ENCODE measurements around the gene CSMD2.

CSMD2 gene

DNA sequence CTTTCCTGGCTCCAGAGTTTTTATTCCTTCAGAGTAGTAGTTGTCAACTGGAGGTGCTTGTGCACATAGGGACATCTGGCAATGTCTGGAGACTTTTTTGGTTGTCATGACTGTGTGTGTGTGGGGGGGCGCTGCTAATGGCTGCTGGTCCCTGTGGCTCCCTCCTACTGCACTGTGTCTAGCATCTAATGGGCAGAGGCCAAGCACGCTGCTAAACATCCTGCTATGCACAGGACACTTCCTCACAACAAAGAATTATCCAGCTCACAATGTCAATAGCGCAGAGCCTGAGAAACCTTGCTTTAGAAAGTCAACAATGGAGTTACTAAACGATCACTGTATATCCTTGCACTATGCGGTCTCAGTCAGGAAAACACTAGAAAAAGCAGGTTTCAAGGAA lies 320.9 kb downstream of the CSMD2 start:
- no peak for DNase-seq

DNA sequence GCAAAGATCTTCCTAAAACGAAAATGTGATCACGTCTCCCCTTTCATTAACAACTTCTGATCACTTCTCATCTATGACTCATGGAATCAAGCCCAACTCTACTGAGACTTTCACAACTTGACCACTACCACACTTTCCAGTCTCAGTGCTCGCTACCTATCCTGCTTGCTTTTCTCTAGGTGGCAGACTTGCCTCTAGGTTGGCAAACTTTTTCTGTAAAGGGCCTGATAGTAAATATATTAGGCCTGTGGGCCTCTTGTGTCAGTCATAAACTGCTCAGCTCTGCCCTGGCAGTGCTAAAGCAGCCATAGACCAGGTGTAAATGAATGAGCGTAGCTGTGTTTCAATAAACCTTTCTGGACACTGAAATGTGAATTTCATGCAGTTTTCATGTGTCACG lies 322.7 kb downstream of the CSMD2 start:
- DNase-seq, result no peak

DNA sequence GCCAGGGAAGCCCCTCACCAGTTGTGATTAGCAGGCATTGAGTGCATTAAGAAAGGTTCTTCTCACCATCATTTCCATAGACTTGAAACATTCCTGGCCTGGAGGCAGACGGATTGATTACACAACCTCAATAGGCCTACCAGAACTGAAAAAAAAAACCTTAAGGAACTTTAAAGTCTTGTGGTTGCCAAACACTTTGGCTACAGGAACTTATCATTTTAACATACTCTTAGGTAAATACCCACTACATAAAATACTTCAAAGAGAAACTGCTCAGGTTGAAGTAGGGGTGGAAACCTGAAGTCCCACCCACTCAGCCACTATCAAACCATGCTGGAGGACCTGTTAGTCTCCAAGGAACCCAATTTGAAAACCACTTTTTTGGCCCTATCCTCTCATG lies 323.5 kb downstream of the CSMD2 start:
- no peak for DNase-seq

DNA sequence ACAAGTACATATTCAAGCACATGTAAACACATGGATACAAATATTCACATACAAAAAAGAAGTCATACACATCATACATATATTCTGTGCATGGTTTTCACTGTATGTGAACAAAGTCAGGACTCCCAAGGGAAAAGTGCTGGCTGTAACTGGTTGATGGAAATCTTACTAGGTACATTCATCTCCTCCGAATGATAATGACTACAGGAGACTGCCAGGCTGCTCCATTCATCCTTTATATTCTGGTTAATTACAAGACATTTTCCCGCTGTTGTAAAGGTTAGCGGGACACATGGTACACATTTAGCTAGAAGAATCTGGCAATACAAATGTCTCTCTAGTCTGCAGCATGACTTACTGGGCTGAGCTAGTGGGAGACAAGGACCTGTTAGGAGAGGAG lies 327.4 kb downstream of the CSMD2 start:
- DNase-seq, result no peak

DNA sequence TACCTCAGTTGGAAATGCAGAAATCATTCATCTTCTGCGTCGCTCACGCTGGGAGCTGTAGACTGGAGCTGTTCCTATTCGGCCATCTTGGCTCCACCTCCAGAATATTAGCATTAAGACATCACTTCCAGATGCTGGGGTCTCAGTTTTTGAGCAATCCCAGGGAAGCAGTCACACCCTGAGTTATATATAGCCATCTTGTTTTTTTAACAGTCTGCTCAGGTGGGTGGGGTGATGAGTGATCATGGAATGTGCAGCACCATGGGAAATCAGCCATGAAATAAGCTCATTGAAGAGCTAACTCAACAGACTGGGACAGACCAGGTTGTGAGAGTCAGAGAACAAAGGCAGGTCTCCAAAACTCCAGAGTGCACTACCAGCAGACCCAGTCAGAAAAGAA lies 328.1 kb downstream of the CSMD2 start:
- DNase-seq, result no peak

DNA sequence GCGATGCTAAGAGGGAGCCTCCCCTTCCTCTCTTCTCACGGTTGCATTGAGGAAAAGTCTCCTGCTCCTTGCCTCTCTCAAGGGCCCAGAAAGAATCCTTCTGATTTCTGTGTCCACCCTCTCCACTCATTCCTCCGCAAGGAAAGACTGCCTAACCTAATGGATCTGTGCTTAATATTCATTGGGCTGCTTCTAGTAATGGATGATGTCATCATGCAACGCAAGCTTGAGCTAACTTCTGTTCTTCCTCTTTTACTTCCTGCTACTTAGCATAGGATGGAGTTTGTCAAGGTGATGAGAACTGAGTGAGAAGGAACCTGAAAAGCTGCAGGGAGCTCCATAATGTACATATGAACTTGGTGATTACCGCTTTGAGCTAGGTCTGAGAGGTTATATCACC lies 336.4 kb downstream of the CSMD2 start:
- DNase-seq, result no peak

DNA sequence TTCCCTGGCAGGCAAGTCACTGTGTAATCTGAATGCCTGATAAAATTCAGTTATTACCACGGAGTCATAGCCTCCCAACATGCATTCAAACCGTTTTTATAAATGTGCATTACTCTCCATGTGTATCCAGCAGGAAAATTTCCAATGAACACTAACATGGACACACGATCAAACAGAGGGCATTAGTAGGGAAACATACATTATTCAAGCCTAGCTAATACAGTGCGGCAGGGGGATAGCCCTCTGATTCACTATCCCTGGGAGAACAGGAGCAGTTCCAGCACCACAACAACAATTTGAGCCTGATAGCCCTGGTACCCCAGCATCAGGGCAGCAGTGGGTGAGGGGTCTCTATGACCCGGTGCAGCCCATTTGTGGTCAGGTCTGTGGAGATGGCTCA lies 337.0 kb downstream of the CSMD2 start:
- no peak for DNase-seq

DNA sequence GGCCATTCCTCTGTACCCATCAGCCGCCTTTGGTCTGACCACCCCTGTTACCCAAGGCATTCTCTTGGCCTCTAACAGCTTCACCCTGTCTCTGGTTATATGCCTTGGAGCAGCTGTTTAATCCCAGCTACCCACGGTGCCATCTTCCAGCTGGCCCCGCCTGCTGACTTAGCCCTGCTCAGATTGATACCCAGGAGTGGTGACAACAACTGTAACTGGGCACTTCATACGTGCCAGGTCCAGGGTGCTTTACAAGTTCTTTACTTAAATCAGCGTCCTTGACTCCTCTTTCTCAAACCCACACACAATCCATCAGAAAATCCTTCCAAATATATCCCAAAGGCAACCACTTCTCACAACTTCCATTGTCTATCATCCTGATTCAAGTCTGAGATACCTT lies 338.3 kb downstream of the CSMD2 start:
- DNase-seq, result no peak

DNA sequence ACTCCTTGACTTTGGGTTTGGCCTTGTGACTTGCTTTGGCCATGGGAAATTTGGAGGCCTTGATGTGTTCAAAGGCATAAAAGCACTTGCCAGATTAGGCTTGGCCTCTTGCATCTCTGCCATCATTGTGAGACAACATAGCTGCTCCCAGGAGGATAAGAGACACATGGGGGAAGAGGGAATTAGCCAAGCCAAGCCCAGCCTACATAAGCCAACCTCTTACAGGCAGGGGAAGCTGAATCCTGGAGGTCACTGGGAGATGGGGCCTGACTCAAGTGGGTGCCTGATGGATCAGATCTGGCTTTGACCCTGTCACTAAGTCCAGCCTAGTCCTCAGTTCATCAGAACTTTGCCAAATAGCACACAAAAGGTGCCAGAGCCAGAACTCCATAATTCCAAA lies 338.7 kb downstream of the CSMD2 start:
- no peak for DNase-seq

DNA sequence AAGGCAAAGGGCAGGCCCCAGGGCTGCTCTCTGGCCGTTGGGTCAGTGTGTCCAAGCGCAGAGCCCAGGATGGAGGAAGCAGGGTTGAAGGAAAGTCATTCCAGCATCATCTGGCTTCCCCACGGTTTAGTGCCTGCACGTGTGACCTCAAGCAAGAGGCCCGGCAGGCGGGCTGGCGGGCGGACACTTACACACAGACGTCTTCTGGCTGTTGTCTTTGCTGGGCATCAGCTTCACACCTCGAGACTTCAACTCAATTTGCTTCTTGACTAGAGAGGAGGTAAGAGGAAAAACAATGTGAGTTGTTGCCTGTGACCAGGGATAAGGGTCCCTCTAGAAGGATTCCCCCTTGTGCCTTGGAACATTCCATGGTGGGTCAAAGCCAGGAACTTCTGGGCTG lies 339.5 kb downstream of the CSMD2 start:
- DNase-seq, result no peak

DNA sequence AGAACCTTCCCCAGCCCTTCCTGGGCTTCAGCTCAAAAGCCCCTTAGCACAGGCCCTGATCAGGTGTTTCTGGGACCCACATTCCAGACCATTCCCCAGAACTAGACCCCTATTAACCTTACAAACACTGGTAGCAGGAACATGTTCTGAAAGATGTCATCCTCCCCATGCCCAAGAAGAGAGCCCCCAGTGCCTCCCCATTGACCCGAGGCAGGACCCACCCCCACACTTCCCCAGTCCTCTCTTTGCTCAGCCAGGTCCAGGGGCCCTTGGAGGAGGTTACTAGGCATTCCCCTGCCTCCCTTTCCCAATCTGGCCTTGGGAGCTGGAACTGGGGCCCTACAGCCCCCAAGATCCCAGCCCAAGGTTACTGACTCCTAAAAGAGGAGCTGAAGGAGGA lies 340.1 kb downstream of the CSMD2 start:
- DNase-seq, result no peak

DNA sequence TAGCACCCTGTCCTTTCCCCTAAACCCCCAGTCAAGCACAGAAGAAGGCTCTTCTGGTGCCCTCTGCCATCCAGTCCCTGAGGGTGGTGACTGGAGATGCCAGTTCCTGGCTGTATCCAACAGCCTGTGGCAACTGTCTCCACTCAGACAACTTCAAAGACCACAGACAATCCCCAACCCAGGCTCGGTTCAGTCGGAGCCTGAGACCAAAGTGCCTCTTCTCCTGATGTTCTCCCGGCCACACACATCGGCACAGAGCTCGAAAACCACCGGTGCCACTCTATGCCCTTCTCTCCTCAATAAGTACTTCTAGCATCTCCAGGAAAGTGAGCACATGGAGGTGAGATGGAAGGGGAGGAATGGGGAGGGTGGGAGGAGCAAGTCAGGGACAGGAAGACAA lies 340.7 kb downstream of the CSMD2 start:
- no peak for DNase-seq

DNA sequence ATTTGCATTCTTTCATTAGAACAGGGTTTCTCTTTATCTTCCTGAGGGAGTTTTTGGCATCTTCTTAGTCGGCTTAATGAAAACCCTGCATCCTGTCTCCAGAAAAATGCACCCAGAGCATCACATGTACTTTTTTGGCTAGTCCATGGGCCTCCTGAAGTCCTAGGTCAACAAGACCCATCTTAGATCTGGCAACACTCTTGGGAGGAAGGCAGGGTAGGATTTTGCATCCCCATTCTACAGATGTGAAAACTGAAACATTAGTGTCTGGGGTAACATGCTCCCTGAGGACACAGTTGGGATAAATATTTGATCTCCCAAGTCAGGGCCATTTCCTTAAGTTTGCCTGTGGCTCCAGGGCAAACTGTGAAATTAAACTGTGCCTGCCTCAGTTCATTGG lies 341.2 kb downstream of the CSMD2 start:
- DNase-seq, result no peak

DNA sequence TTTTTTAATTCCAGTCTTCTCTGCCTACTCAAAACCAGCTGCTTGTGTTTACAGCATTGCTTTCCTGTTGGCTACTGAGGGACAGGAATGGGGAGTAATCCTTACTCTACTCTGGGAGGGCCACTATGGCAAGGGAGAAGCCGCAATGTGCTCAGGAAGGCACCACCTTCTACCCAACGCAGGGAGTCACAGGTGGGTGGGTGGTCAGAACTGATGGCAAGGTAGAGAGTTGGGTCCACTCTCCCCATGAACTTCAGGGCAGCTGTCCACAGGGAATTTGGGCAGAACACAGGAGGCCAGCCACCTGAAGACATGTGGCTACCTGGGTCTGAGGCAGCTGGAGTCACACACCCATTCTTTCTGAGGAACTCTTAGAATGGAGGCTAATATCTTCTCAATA lies 341.6 kb downstream of the CSMD2 start:
- no peak for DNase-seq

DNA sequence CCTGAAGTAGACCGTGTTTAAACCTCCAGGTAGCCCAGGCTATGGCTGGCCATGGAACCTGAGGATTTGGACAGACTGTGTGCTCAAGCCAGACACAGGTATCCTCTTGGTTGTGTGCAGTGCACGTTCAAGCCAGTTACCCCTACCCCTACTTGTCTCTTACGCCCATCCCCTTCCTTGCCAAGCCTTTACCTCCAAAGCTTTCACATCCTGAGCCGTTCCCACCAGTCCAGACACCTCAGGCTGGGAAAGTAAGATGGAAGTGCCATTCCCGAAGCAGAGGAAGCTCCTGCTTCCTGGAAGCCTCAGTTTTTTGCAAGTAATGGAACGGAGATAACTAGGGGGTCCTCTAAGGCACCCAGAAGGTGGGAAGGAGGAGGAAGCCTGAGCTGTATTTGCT lies 342.6 kb downstream of the CSMD2 start:
- DNase-seq, result no peak

DNA sequence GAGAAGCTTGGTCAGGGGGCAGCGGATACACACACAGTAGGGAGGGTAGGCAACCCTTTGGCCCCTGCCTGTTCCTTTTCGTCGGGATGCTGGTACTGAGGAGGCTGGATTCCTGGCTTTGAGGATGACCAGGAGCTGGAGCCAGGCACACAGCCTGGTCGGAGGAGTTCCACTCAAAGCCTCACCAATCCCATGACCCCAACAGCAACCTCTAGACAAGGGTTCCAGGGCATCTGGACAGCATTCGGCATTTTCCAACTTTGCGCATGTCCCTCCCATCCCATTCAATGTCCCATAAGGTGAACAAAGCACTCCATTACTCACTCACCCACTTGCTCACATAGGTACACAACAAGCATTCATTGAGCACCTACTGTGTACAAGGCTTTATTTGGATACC lies 343.7 kb downstream of the CSMD2 start:
- DNase-seq, result no peak

DNA sequence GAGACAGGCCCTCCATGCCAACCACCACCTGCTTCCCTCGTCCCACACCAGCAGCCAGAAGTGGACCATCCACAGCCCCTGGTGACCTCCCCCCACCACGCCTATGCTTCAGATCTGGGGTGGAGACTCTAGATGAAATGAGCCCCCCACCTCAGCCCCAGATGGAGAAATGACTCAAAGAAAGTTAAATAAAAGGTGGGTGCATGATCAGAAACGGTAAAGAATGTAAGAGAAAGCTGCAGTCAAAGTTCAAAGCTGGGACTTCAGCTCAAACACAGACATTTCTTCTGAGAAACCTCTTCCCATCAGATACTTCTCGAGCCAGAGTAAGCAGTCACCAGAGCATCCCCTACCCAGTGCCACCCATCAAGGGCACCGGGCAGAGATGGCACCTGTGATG lies 344.2 kb downstream of the CSMD2 start:
- DNase-seq, result no peak

DNA sequence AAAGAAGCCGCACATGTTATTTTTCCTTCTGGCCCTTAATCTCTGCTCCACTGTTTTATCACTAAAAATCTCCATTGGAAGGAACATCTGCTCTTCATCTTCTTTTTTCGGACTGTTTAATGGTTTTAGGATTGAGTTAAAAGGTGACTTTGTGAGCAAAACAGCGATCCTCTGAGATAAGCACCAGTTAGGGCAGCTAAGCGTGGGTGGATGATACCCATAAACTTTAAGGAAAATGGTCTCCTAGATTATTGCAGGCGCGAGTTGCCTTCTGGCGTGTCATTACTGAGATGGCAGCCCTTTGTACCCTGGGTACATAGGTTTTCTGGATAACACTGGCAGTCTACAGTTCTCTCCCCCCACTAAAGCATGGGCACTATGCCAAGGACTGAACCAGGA lies 345.1 kb downstream of the CSMD2 start:
- DNase-seq, result no peak

DNA sequence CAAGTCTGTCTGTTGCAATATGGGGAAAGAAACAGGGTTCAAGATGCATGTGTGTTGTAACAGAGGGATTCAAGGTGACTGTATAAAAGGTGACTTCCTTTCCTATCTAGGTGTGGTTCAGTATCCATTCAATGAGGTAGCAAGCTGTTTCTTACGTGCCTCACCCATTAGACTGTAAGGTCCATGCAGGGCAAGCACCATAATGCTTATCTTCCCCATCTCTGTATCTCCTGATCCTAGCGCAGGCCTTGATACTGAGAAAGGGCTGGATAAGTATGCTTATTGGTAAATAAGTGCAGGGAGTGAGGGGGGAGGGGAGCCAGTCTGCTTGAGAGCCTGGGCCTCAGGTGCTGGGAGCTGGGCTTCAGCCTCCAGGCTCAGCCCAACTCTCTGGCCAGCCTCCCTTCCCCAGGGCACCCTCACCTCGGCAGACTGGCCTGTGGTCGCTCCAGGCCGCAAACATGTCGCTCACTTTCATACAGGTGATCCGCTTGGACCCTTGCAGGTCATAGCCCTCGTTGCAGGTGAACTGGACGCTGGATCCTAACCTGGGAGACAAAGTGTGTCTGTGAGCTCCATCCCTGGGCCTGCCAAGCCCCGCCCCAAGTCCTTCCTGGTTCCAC lies 345.6 kb downstream of the CSMD2 start:
- no peak for DNase-seq

DNA sequence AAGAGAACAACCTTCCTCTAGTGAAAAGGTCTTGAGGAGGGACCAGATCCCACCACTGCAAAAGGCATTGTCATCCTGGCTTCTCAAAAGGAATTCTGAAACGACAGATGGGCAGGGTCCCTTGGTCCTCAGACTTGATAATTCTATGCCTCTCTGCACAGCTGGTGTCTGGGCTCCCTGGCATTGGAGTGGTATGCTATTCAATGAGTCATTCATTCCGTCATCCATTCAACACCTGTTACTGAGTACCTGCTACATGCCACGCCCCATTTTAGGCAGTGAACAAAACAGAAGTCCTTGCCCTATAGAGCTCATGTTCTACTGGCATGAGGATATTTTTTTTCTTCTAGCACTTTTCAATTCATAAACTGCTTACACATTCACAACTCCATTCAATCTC lies 347.0 kb downstream of the CSMD2 start:
- DNase-seq, result peak; percentile 3

DNA sequence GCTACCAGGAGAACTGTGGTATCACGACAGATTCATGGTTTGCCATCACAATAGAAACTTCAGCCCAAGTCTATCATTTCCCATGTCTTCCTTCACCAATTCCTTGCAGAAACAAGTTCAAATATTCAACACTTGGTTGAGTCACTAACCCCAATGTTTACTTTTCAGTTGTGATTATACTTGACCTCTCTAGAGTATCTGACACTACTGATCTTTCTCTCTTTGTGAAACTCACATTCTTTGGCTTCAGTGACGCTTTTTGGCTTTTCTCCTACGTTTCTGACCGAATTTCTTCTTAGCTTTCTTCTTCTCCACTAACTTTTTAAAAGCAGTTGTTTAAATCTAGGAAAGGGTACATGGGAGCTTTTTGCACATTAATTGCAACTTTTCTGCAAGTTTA lies 350.0 kb downstream of the CSMD2 start:
- no peak for DNase-seq

DNA sequence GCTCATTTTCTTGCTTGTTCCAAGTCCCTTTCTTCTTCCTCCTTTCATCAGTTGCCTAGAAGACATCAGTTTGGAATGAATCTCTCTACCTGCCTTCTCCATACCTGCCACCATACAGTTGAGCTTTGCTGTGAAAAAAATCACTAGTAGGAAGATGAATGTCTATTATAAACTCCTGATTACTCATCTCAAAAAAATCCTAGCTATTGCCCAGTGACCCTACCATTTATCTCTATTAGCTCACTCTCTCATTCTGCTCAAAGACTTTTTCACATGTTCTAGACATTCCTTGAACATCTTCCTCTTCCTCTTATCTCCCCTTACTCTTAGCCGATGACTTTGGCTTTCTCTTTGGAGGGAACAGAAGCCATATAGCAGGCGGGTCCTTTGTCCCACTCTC lies 350.9 kb downstream of the CSMD2 start:
- DNase-seq, result no peak

DNA sequence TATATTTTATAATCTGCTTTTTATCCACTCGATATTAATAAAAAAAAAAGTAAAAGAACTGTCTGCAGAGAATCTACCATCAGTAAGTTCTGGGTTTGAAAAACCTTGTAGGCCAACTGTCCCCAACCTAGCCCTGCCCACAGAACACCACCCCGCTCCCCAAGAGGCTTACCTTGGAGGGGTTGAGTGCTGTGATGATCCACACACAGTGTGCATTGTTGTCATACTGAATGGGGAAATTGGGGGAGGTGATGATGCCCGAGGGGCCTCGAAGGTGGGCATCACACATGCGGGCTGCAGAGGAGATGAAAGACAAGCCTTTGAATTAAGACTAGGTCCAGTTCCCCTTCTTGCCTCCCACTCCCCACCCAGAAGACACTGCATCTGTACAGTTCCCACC lies 354.5 kb downstream of the CSMD2 start:
- DNase-seq, result no peak

DNA sequence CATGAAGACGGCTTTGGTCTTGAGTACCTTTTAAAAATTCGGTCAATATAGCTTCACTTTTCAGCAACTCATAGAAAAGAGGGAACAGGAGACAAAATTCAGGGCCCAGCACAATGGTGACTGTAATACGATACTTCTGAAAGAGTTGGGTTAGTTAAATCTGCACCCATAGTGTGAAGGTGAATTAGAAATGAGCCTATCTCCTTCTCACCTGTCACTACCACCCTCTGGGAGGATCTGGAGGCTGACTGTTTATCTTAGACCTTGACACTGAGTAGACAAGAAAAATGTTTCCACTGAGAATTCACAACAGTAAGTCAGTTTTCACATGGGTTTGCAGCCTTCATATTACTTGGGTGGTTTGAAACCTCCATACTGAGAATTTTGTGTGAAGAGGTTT lies 359.0 kb downstream of the CSMD2 start:
- no peak for DNase-seq

DNA sequence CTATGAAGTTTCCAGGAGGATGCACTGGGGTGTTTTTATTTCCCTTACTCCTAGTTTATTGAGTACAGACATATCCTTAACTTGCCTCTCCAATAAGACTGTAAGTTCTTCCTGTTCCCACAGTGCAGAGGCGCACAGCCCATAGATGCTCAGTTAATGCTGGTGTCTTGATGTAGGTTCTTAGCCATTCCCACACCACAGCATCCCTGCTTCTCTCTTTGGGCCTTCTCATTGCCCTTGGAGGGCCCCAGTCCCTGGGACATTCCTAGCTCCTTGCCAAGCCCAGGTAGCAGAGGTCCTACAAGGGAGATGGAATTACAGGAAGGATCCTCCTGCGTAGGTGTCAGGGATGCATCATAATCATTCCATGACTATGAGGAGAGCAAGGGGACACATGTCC lies 362.8 kb downstream of the CSMD2 start:
- no peak for DNase-seq

DNA sequence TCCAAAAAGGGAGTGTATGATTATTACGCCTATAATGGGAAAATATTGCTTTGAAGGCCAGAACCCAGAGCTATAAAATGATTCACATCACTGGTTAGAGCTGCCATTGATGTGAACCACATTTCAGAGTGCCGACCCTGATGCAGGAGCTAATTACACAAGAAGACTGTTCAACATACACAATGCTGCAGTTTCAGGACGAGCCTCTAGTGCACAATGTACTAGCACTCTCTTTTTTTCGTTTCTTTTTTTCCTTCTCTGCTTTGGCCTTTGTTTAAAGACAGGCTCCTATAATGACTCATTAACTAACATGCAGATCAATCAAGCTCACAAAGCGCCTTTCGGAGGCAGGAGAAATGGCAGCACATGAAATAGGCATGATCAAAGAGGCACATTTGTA lies 367.2 kb downstream of the CSMD2 start:
- peak; percentile 1 for DNase-seq

Data from NCI-H1105 treated with DMSO at 0.1 percent for 48 hours (cell line).